Fibroblast of skin of right biceps (primary cell): Measurements from ENCODE around the gene TNS1.
"Not testable (repeated sequence)": the region's sequence is repeated elsewhere in the genome, so short reads cannot be mapped to it uniquely, and the experiment has no call there.

Experiments
- DNase-seq: peaks from one replicate; pipeline ENCODE4 v3.0.0-alpha.2; 2013

Gene TNS1

GRCh38 chr2:218002845-218003180 is at the start of gene TNS1:
TNS1 (minus strand) TSS chr2:218002995; CDS start chr2:218002872, 123 bp downstream.
- DNase-seq = peak; percentile 76

- no peak for DNase-seq
Observed at GRCh38 chr2:218051903-218052302, 49.1 kb upstream of the TNS1 start.

GRCh38 chr2:218047536-218048225 is 44.9 kb upstream of the TNS1 start:
- DNase-seq = no peak

- no peak for DNase-seq
Observed at GRCh38 chr2:218046238-218046637, 43.4 kb upstream of the TNS1 start.

- not testable (repeated sequence) for DNase-seq
Observed at GRCh38 chr2:218044599-218044998, 41.8 kb upstream of the TNS1 start.

- DNase-seq = no peak
Observed at GRCh38 chr2:218043701-218044109, 40.9 kb upstream of the TNS1 start.

GRCh38 chr2:218043100-218043499 is 40.3 kb upstream of the TNS1 start:
- no peak for DNase-seq

GRCh38 chr2:218041302-218042168 is 38.7 kb upstream of the TNS1 start:
- DNase-seq = no peak

- DNase-seq = no peak
Observed at GRCh38 chr2:218040883-218041282, 38.1 kb upstream of the TNS1 start.

GRCh38 chr2:218039171-218039570 is 36.4 kb upstream of the TNS1 start:
- DNase-seq = peak; percentile 70

- DNase-seq = no peak
Observed at GRCh38 chr2:218036371-218036770, 33.6 kb upstream of the TNS1 start.

- DNase-seq = no peak
Observed at GRCh38 chr2:218035463-218036100, 32.8 kb upstream of the TNS1 start.

GRCh38 chr2:218034497-218035213 is 31.9 kb upstream of the TNS1 start:
- DNase-seq = peak; percentile 81

- DNase-seq = no peak
Observed at GRCh38 chr2:218033590-218034496, 31.0 kb upstream of the TNS1 start.

- no peak for DNase-seq
Observed at GRCh38 chr2:218033208-218033589, 30.4 kb upstream of the TNS1 start.

- no peak for DNase-seq
Observed at GRCh38 chr2:218032336-218033171, 29.8 kb upstream of the TNS1 start.

GRCh38 chr2:218031771-218032257 is 29.0 kb upstream of the TNS1 start:
- no peak for DNase-seq

- DNase-seq = no peak
Observed at GRCh38 chr2:218031261-218031660, 28.5 kb upstream of the TNS1 start.

- DNase-seq = no peak
Observed at GRCh38 chr2:218030409-218031195, 27.8 kb upstream of the TNS1 start.
